GM23338 (cell line): ENCODE measurements around the gene SUMF1. TPM values are rescaled to one million over a fixed set of nuclear protein-coding genes. Genes with fewer than 3 reads are reported as not detected.

ENCODE experiments used
- ATAC-seq: fragments of 200-7000 bp; cut with Tn5 transposase; 3 replicates; pipeline ENCODE4 v1.9.1; 2020
- DNase-seq: peaks from one replicate; pipeline ENCODE4 v3.0.0-alpha.2; 2015; ENCODE audit warnings: low spot score
- H2AFZ ChIP-seq: fragments of 200-600 bp; sonication (generic); 2 replicates; pipeline ENCODE4 v1.8.0; 2016; ENCODE audit warnings: antibody characterized with exemption, mild to moderate bottlenecking, moderate library complexity
- H3F3A ChIP-seq: fragments of 200-600 bp; sonication (generic); replicated peaks from 2 replicates; pipeline ENCODE4 v1.8.0; 2017; ENCODE audit warnings: antibody characterized with exemption, mixed run types, low read depth
- H3K27ac ChIP-seq: fragments of 200-600 bp; sonication (generic); 2 replicates; pipeline ENCODE4 v1.6.1; 2016; ENCODE audit warnings: low read depth
- H3K27me3 ChIP-seq: fragments of 200-600 bp; sonication (generic); 2 replicates; pipeline ENCODE4 v1.8.0; 2016; ENCODE audit warnings: mild to moderate bottlenecking, mixed run types, moderate library complexity; ENCODE audit not compliant: insufficient read depth
- H3K36me3 ChIP-seq: fragments of 200-600 bp; sonication (generic); 2 replicates; pipeline ENCODE4 v1.8.0; 2016; ENCODE audit warnings: mild to moderate bottlenecking; ENCODE audit not compliant: insufficient read depth
- H3K4me1 ChIP-seq: fragments of 200-600 bp; sonication (generic); 2 replicates; pipeline ENCODE4 v1.8.0; 2016; ENCODE audit warnings: mild to moderate bottlenecking, moderate library complexity; ENCODE audit not compliant: insufficient read depth
- H3K4me2 ChIP-seq: fragments of 200-600 bp; sonication (generic); 2 replicates; pipeline ENCODE4 v1.7.1; 2017; ENCODE audit warnings: mixed run types
- H3K4me3 ChIP-seq: fragments of 200-600 bp; sonication (generic); 2 replicates; pipeline ENCODE4 v1.6.1; 2016; ENCODE audit warnings: mixed run types
- H3K79me2 ChIP-seq: fragments of 200-600 bp; sonication (generic); replicated peaks from 2 replicates; pipeline ENCODE4 v1.8.0; 2017; ENCODE audit warnings: mild to moderate bottlenecking; ENCODE audit not compliant: insufficient read depth
- H3K9me2 ChIP-seq: fragments of 200-600 bp; sonication (generic); 2 replicates; pipeline ENCODE4 v1.8.0; 2017; ENCODE audit not compliant: insufficient read depth
- H4K20me1 ChIP-seq: fragments of 200-600 bp; sonication (generic); replicated peaks from 2 replicates; pipeline ENCODE4 v1.8.0; 2017; ENCODE audit warnings: mild to moderate bottlenecking; ENCODE audit not compliant: insufficient read depth
- H3K27ac Mint-ChIP-seq: 2 replicates; pipeline ENCODE4 v1.8.0; 2020; ENCODE audit warnings: inconsistent platforms, mild to moderate bottlenecking, moderate library complexity, mixed read lengths
- H3K27me3 Mint-ChIP-seq: 3 replicates; pipeline ENCODE4 v1.8.0; 2022; ENCODE audit warnings: low read depth, mild to moderate bottlenecking, moderate library complexity, mixed read lengths, inconsistent platforms; ENCODE audit not compliant: insufficient read depth, poor library complexity
- H3K36me3 Mint-ChIP-seq: 3 replicates; pipeline ENCODE4 v1.8.0; 2021; ENCODE audit warnings: low read depth, mild to moderate bottlenecking, inconsistent platforms, moderate library complexity, mixed read lengths
- H3K4me1 Mint-ChIP-seq: 3 replicates; pipeline ENCODE4 v1.8.0; 2020; ENCODE audit warnings: mild to moderate bottlenecking, inconsistent platforms, mixed read lengths
- H3K4me3 Mint-ChIP-seq: 3 replicates; pipeline ENCODE4 v1.8.0; 2021; ENCODE audit warnings: moderate library complexity, mild to moderate bottlenecking, inconsistent platforms, mixed read lengths
- H3K9me3 Mint-ChIP-seq: 3 replicates; pipeline ENCODE4 v1.8.0; 2020; ENCODE audit warnings: moderate library complexity, mild to moderate bottlenecking, inconsistent platforms, mixed read lengths
- CREB1 ChIP-seq: fragments of 250-450 bp; sonication (Bioruptor Pico); IDR thresholded peaks from 2 replicates; pipeline ENCODE4 v1.5.0; 2020; ENCODE audit warnings: low read depth, mild to moderate bottlenecking, moderate library complexity
- EZH2 ChIP-seq: fragments of 200-600 bp; sonication (generic); IDR thresholded peaks from one replicate; pipeline ENCODE4 v1.8.0; 2017; ENCODE audit warnings: antibody characterized with exemption, mild to moderate bottlenecking, low read depth; ENCODE audit not compliant: unreplicated experiment
- EZH2phosphoT487 ChIP-seq: fragments of 200-600 bp; sonication (generic); IDR thresholded peaks from one replicate; pipeline ENCODE4 v1.8.1; 2018; ENCODE audit warnings: antibody characterized with exemption; ENCODE audit not compliant: unreplicated experiment
- JUNB ChIP-seq: IDR thresholded peaks from one replicate; pipeline ENCODE4 v1.6.1; 2016; ENCODE audit warnings: antibody characterized with exemption; ENCODE audit not compliant: unreplicated experiment
- NANOG ChIP-seq: IDR thresholded peaks from 2 replicates; pipeline ENCODE4 v1.6.1; 2016; ENCODE audit warnings: antibody characterized with exemption, borderline replicate concordance
- POLR2AphosphoS5 ChIP-seq: IDR thresholded peaks from 2 replicates; pipeline ENCODE4 v1.6.1; 2016; ENCODE audit warnings: antibody characterized with exemption, low read depth
- STAT1 ChIP-seq: IDR thresholded peaks from one replicate; pipeline ENCODE4 v1.6.1; 2016; ENCODE audit warnings: antibody characterized with exemption; ENCODE audit not compliant: unreplicated experiment
- ZNF114 ChIP-seq: fragments of 250-450 bp; sonication (Bioruptor Pico); IDR thresholded peaks from 2 replicates; pipeline ENCODE4 v1.5.0; 2020; ENCODE audit warnings: mild to moderate bottlenecking, moderate library complexity
- ZNF331 ChIP-seq: fragments of 250-450 bp; sonication (Bioruptor Pico); IDR thresholded peaks from 2 replicates; pipeline ENCODE4 v1.5.0; 2020; ENCODE audit warnings: low read depth, mild to moderate bottlenecking, moderate library complexity
- polyA plus RNA-seq: library from polyadenylated mRNA; unstranded; fragments of >200 nt; fragmentation: Nextera tagmentation; extraction: Ambion mirVana; gene quantifications from 2 replicates; pipeline ENCODE4 v1.2.1, GENCODE V29; 2016
- total RNA-seq: library from RNA; depleted of rRNA; stranded (reverse); fragments of >200 nt; shearing (Covaris generic); gene quantifications from 2 replicates; pipeline ENCODE4 v1.2.3, GENCODE V29; 2014
- TF ChIP-seq, protein P1 (sequence below): IDR thresholded peaks from one replicate; pipeline ENCODE4 v1.6.1; 2018; ENCODE audit warnings: antibody characterized with exemption; ENCODE audit not compliant: unreplicated experiment
- TF ChIP-seq, protein P2 (sequence below): IDR thresholded peaks from 2 replicates; pipeline ENCODE4 v1.6.1; 2016; ENCODE audit warnings: antibody characterized with exemption
- TF ChIP-seq, protein P3 (sequence below), 2 experiments: fragments of 200-600 bp in 1 of 2; sonication (generic) in 1 of 2; conservative IDR thresholded peaks; 2 replicates each; pipeline versions ENCODE4 v1.5.1 to v1.6.1; 2016 to 2017; ENCODE audit warnings: antibody characterized with exemption in 2 of 2, low read depth in 2 of 2, mild to moderate bottlenecking in 2 of 2, moderate library complexity in 1 of 2
- TF ChIP-seq, protein P4 (sequence below): fragments of 250-450 bp; sonication (Bioruptor Pico); IDR thresholded peaks from 2 replicates; pipeline ENCODE4 v1.5.0; 2020; ENCODE audit warnings: mild to moderate bottlenecking, moderate library complexity

Gene SUMF1
- total and polyA plus RNA-seq, 2 experiments from 2014 or later: 6.9 to 20.3 TPM

DNA sequence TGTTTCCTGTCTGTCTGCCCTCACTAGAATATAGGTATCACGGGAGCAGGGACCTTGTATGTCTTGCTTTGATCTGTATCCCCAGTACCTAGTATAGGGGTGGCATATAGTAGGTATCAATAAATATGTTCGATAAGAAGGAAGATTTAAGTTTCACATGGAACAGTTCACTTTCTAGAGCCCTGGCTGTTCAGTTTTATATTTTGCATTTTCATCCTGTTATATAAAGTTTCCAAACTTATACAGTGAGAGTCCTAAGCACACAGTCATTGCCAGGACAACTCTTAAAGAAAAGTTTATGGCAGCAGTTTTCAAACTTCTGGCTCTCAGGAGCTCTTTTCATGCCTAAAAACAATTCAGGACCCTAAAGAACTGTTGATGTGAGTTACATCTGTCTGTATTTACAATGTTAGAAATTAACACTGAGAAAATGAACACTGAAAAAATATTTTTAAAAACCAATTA is 39.5 kb upstream of the SUMF1 start:
- no peak overlapping the region for H3K4me3 ChIP-seq
- no peaks in the 10 kb centered on the region for H3K9me3 Mint-ChIP-seq
- H3K36me3 Mint-ChIP-seq: no peaks in the 10 kb centered on the region
- H3K79me2 ChIP-seq: no peaks in the 10 kb centered on the region
- DNase-seq (no peak), ATAC-seq (no peak)
- peaks cover 21% of the 10 kb centered on the region for H3K4me1 Mint-ChIP-seq
- H3K27ac Mint-ChIP-seq: no peak overlapping the region
- H3K9me2 ChIP-seq: no peaks in the 10 kb centered on the region
- peaks cover 4% of the 10 kb centered on the region for H3K27me3 Mint-ChIP-seq
- no peak overlapping the region for H3K4me2 ChIP-seq
- H3K4me3 Mint-ChIP-seq: no peak overlapping the region
- H3K27me3 ChIP-seq: no peaks in the 10 kb centered on the region
- H3K4me1 ChIP-seq: peaks cover 13% of the 10 kb centered on the region; the same call in 1 of the 2 replicates
- no peak overlapping the region for H2AFZ ChIP-seq
- H4K20me1 ChIP-seq: peaks cover 4% of the 10 kb centered on the region; the same call in 1 of the 2 replicates
- TF ChIP-seq POLR2AphosphoS5 (no peak), NANOG (no peak), STAT1 (no peak), EZH2phosphoT487 (no peak), CREB1 (CRISPR knock-in tag) (no peak), ZNF331 (CRISPR knock-in tag) (no peak), JUNB (no peak), ZNF114 (CRISPR knock-in tag) (no peak), EZH2 (no peak)
- TF ChIP-seq, protein P1, sequence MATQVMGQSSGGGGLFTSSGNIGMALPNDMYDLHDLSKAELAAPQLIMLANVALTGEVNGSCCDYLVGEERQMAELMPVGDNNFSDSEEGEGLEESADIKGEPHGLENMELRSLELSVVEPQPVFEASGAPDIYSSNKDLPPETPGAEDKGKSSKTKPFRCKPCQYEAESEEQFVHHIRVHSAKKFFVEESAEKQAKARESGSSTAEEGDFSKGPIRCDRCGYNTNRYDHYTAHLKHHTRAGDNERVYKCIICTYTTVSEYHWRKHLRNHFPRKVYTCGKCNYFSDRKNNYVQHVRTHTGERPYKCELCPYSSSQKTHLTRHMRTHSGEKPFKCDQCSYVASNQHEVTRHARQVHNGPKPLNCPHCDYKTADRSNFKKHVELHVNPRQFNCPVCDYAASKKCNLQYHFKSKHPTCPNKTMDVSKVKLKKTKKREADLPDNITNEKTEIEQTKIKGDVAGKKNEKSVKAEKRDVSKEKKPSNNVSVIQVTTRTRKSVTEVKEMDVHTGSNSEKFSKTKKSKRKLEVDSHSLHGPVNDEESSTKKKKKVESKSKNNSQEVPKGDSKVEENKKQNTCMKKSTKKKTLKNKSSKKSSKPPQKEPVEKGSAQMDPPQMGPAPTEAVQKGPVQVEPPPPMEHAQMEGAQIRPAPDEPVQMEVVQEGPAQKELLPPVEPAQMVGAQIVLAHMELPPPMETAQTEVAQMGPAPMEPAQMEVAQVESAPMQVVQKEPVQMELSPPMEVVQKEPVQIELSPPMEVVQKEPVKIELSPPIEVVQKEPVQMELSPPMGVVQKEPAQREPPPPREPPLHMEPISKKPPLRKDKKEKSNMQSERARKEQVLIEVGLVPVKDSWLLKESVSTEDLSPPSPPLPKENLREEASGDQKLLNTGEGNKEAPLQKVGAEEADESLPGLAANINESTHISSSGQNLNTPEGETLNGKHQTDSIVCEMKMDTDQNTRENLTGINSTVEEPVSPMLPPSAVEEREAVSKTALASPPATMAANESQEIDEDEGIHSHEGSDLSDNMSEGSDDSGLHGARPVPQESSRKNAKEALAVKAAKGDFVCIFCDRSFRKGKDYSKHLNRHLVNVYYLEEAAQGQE: no peak
- TF ChIP-seq, protein P2, sequence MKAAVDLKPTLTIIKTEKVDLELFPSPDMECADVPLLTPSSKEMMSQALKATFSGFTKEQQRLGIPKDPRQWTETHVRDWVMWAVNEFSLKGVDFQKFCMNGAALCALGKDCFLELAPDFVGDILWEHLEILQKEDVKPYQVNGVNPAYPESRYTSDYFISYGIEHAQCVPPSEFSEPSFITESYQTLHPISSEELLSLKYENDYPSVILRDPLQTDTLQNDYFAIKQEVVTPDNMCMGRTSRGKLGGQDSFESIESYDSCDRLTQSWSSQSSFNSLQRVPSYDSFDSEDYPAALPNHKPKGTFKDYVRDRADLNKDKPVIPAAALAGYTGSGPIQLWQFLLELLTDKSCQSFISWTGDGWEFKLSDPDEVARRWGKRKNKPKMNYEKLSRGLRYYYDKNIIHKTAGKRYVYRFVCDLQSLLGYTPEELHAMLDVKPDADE: no peak
- TF ChIP-seq, protein P3, sequence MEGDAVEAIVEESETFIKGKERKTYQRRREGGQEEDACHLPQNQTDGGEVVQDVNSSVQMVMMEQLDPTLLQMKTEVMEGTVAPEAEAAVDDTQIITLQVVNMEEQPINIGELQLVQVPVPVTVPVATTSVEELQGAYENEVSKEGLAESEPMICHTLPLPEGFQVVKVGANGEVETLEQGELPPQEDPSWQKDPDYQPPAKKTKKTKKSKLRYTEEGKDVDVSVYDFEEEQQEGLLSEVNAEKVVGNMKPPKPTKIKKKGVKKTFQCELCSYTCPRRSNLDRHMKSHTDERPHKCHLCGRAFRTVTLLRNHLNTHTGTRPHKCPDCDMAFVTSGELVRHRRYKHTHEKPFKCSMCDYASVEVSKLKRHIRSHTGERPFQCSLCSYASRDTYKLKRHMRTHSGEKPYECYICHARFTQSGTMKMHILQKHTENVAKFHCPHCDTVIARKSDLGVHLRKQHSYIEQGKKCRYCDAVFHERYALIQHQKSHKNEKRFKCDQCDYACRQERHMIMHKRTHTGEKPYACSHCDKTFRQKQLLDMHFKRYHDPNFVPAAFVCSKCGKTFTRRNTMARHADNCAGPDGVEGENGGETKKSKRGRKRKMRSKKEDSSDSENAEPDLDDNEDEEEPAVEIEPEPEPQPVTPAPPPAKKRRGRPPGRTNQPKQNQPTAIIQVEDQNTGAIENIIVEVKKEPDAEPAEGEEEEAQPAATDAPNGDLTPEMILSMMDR (conservative IDR thresholded peaks at IDR 0.05; ENCODE audit: low read depth in 2 of 2): no peak
- TF ChIP-seq, protein P4, sequence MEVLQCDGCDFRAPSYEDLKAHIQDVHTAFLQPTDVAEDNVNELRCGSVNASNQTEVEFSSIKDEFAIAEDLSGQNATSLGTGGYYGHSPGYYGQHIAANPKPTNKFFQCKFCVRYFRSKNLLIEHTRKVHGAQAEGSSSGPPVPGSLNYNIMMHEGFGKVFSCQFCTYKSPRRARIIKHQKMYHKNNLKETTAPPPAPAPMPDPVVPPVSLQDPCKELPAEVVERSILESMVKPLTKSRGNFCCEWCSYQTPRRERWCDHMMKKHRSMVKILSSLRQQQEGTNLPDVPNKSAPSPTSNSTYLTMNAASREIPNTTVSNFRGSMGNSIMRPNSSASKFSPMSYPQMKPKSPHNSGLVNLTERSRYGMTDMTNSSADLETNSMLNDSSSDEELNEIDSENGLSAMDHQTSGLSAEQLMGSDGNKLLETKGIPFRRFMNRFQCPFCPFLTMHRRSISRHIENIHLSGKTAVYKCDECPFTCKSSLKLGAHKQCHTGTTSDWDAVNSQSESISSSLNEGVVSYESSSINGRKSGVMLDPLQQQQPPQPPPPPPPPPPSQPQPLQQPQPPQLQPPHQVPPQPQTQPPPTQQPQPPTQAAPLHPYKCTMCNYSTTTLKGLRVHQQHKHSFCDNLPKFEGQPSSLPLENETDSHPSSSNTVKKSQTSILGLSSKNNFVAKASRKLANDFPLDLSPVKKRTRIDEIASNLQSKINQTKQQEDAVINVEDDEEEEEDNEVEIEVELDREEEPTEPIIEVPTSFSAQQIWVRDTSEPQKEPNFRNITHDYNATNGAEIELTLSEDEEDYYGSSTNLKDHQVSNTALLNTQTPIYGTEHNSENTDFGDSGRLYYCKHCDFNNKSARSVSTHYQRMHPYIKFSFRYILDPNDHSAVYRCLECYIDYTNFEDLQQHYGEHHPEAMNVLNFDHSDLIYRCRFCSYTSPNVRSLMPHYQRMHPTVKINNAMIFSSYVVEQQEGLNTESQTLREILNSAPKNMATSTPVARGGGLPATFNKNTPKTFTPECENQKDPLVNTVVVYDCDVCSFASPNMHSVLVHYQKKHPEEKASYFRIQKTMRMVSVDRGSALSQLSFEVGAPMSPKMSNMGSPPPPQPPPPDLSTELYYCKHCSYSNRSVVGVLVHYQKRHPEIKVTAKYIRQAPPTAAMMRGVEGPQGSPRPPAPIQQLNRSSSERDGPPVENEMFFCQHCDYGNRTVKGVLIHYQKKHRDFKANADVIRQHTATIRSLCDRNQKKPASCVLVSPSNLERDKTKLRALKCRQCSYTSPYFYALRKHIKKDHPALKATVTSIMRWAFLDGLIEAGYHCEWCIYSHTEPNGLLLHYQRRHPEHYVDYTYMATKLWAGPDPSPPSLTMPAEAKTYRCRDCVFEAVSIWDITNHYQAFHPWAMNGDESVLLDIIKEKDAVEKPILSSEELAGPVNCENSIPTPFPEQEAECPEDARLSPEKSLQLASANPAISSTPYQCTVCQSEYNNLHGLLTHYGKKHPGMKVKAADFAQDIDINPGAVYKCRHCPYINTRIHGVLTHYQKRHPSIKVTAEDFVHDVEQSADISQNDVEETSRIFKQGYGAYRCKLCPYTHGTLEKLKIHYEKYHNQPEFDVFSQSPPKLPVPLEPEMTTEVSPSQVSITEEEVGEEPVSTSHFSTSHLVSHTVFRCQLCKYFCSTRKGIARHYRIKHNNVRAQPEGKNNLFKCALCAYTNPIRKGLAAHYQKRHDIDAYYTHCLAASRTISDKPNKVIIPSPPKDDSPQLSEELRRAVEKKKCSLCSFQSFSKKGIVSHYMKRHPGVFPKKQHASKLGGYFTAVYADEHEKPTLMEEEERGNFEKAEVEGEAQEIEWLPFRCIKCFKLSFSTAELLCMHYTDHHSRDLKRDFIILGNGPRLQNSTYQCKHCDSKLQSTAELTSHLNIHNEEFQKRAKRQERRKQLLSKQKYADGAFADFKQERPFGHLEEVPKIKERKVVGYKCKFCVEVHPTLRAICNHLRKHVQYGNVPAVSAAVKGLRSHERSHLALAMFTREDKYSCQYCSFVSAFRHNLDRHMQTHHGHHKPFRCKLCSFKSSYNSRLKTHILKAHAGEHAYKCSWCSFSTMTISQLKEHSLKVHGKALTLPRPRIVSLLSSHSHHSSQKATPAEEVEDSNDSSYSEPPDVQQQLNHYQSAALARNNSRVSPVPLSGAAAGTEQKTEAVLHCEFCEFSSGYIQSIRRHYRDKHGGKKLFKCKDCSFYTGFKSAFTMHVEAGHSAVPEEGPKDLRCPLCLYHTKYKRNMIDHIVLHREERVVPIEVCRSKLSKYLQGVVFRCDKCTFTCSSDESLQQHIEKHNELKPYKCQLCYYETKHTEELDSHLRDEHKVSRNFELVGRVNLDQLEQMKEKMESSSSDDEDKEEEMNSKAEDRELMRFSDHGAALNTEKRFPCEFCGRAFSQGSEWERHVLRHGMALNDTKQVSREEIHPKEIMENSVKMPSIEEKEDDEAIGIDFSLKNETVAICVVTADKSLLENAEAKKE: no peak
- no peaks in the 10 kb centered on the region for H3F3A ChIP-seq
- no peak overlapping the region for H3K27ac ChIP-seq
- no peaks in the 10 kb centered on the region for H3K36me3 ChIP-seq
